ENCODE data around the gene PRPF19.

DNA sequence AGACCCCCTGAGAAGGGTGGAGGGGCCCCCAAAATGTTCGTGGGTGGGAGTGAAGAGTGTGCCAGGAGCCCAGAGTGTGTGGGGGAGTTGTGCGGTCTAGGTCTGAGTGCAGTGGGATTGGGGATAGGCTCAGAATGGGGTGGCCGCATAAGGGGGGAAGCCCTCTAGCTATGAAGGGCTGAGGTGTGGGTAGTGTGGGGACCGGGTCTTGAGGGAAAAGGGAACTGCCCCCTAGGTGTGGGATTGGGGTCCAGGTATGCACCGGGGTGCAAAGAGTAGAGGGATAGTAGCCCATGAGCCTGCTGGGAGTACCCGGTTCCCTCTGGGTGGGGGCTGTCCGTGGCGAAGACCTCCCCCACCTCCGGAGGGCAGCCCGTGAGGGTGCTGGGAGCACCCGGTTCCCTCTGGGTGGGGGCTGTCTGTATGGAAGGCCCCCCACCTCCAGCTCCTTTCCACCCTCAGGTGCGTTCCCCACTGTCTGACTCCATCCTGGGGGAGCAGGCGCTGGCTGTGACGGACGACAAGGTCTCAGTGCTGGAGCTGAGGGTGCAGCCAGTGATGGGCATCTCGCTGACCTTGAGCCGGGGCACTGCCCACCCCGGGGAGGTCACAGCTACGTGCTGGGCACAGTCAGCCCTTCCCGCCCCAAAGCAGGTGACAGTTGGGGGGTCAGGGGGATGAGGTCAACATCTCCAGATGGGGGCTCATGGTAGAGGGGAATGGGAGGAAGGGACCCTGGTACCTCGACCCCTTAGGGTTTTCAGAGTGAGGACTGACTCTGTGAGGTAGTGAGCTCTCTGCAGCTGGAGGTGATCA lies 28.6 kb upstream of the PRPF19 start:
- TF ChIP-seq CTCF (IDR thresholded peaks at IDR 0.05 in 2 of 3, conservative IDR thresholded peaks at IDR 0.05 in 1 of 3; ENCODE audit: control insufficient read depth in 2 of 3, extremely low read depth in 1 of 3, insufficient read depth in 1 of 3, low read depth in 3 of 3, low read length in 3 of 3) (no peak), ZNF24 (IDR thresholded peaks at IDR 0.05) (no peak), MEF2B (IDR thresholded peaks at IDR 0.05; ENCODE audit: partially characterized antibody, poor library complexity, severe bottlenecking) (no peak), POU2F2 (IDR thresholded peaks at IDR 0.05; ENCODE audit: borderline replicate concordance, low read depth, low read length) (no peak), NR2C2 (IDR thresholded peaks at IDR 0.05; ENCODE audit: borderline replicate concordance, control insufficient read depth, insufficient read length, low read depth) (no peak), CHD2 (IDR thresholded peaks at IDR 0.05; ENCODE audit: borderline replicate concordance, low read depth, low read length) (no peak), USF2 (IDR thresholded peaks at IDR 0.05; ENCODE audit: borderline replicate concordance, low read depth, low read length) (no peak), NFIC (IDR thresholded peaks at IDR 0.05; ENCODE audit: low read depth, low read length) (no peak), POLR2A (IDR thresholded peaks at IDR 0.05; ENCODE audit: low read depth, low read length) (peak; percentile 2; the same call in 1 of the 2 replicates), REST (IDR thresholded peaks at IDR 0.05; ENCODE audit: low read depth, low read length) (no peak), SUZ12 (IDR thresholded peaks at IDR 0.05; ENCODE audit: unreplicated experiment) (no peak), POLR2AphosphoS5 (IDR thresholded peaks at IDR 0.05; ENCODE audit: low read length) (peak; percentile 42; the same call in 1 of the 2 replicates)
- TF ChIP-seq, protein P1, sequence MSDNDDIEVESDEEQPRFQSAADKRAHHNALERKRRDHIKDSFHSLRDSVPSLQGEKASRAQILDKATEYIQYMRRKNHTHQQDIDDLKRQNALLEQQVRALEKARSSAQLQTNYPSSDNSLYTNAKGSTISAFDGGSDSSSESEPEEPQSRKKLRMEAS (IDR thresholded peaks at IDR 0.05; ENCODE audit: low read depth, low read length), result no peak

All from GM12878 (cell line).